Memory B cell (primary cell): ENCODE measurements around the gene GEMIN5.
"Not testable (repeated sequence)": the region's sequence is repeated elsewhere in the genome, so short reads cannot be mapped to it uniquely, and the experiment has no call there.

Experiments used
- ATAC-seq: fragments of 150-1000 bp; cut with Tn5 transposase; 2 replicates; pipeline ENCODE4 v1.10.0; 2021; ENCODE audit warnings: low read depth, mild to moderate bottlenecking, moderate library complexity
- DNase-seq, 2 donors: peaks; one replicate each; pipeline ENCODE4 v3.0.0; 2022; ENCODE audit warnings: low spot score in 2 of 2
- H3K27ac Mint-ChIP-seq: one replicate; pipeline ENCODE4 v1.8.0; 2022; ENCODE audit warnings: mild to moderate bottlenecking, moderate library complexity, mixed read lengths
- H3K27me3 Mint-ChIP-seq: one replicate; pipeline ENCODE4 v1.8.0; 2022; ENCODE audit warnings: mixed read lengths
- H3K36me3 Mint-ChIP-seq: one replicate; pipeline ENCODE4 v1.8.0; 2022; ENCODE audit warnings: mild to moderate bottlenecking, mixed read lengths
- H3K4me1 Mint-ChIP-seq: one replicate; pipeline ENCODE4 v1.8.0; 2022; ENCODE audit warnings: mixed read lengths
- H3K4me3 Mint-ChIP-seq: one replicate; pipeline ENCODE4 v1.8.0; 2022; ENCODE audit warnings: mild to moderate bottlenecking, moderate library complexity, mixed read lengths
- H3K9me3 Mint-ChIP-seq: one replicate; pipeline ENCODE4 v1.8.0; 2022; ENCODE audit warnings: mixed read lengths

The GEMIN5 gene

GRCh38 chr5:154937718-154938466 lies at the start of gene GEMIN5:
GEMIN5 (minus strand) TSS chr5:154938211; CDS start chr5:154938133, 78 bp downstream.
- peak; percentile 84 for ATAC-seq
- no peaks in the 10 kb centered on the region for H3K9me3 Mint-ChIP-seq

GRCh38 chr5:154986151-154986550 lies 48.1 kb upstream of the GEMIN5 start:
- Mint-ChIP-seq H3K4me3 (no peak overlapping the region), H3K4me1 (no peaks in the 10 kb centered on the region), H3K9me3 (no peaks in the 10 kb centered on the region), H3K36me3 (no peaks in the 10 kb centered on the region), H3K27me3 (peaks cover 10% of the 10 kb centered on the region), H3K27ac (no peak overlapping the region)
- ATAC-seq (no peak), DNase-seq (no peak)

More at GRCh38 chr5:154937718-154938466, at the start of gene GEMIN5:
- H3K36me3 Mint-ChIP-seq: peaks cover 16% of the 10 kb centered on the region
- DNase-seq: peak; percentile 69 to 76
- no peaks in the 10 kb centered on the region for H3K27me3 Mint-ChIP-seq
- H3K27ac Mint-ChIP-seq: peak within 1 kb of the TSS; percentile 91
- H3K4me3 Mint-ChIP-seq: peak within 1 kb of the TSS; percentile 90
- peaks cover 30% of the 10 kb centered on the region for H3K4me1 Mint-ChIP-seq

- Mint-ChIP-seq H3K27ac (no peak overlapping the region), H3K27me3 (peaks cover 7% of the 10 kb centered on the region), H3K4me3 (no peak overlapping the region), H3K9me3 (no peaks in the 10 kb centered on the region), H3K4me1 (no peaks in the 10 kb centered on the region), H3K36me3 (no peaks in the 10 kb centered on the region)
- DNase-seq (no peak), ATAC-seq (no peak)
Observed at GRCh38 chr5:154984946-154985516, 47.0 kb upstream of the GEMIN5 start.

- H3K27me3 Mint-ChIP-seq, H3K4me1 Mint-ChIP-seq, H3K27ac Mint-ChIP-seq, H3K36me3 Mint-ChIP-seq, DNase-seq, ATAC-seq, H3K4me3 Mint-ChIP-seq, H3K9me3 Mint-ChIP-seq: not testable (repeated sequence)
Observed at GRCh38 chr5:154978294-154978693, 40.3 kb upstream of the GEMIN5 start.

GRCh38 chr5:154977409-154977808 lies 39.4 kb upstream of the GEMIN5 start:
- Mint-ChIP-seq H3K4me3 (no peak overlapping the region), H3K27ac (no peak overlapping the region), H3K4me1 (no peaks in the 10 kb centered on the region), H3K36me3 (no peaks in the 10 kb centered on the region), H3K27me3 (peaks cover 4% of the 10 kb centered on the region), H3K9me3 (no peaks in the 10 kb centered on the region)
- no peak for DNase-seq
- no peak for ATAC-seq

GRCh38 chr5:154976082-154976481 lies 38.1 kb upstream of the GEMIN5 start:
- not testable (repeated sequence) for H3K36me3 Mint-ChIP-seq, H3K27me3 Mint-ChIP-seq, DNase-seq, H3K27ac Mint-ChIP-seq, H3K9me3 Mint-ChIP-seq, ATAC-seq, H3K4me3 Mint-ChIP-seq, H3K4me1 Mint-ChIP-seq

- H3K4me1 Mint-ChIP-seq: no peaks in the 10 kb centered on the region
- no peak overlapping the region for H3K27ac Mint-ChIP-seq
- peaks cover 7% of the 10 kb centered on the region for H3K36me3 Mint-ChIP-seq
- DNase-seq (no peak), ATAC-seq (no peak)
- no peaks in the 10 kb centered on the region for H3K27me3 Mint-ChIP-seq
- no peaks in the 10 kb centered on the region for H3K9me3 Mint-ChIP-seq
- no peak overlapping the region for H3K4me3 Mint-ChIP-seq
Observed at GRCh38 chr5:154972476-154973080, 34.6 kb upstream of the GEMIN5 start.

GRCh38 chr5:154971501-154971900 lies 33.5 kb upstream of the GEMIN5 start:
- H3K4me3 Mint-ChIP-seq: no peak overlapping the region
- peaks cover 12% of the 10 kb centered on the region for H3K36me3 Mint-ChIP-seq
- no peaks in the 10 kb centered on the region for H3K27me3 Mint-ChIP-seq
- H3K4me1 Mint-ChIP-seq: no peaks in the 10 kb centered on the region
- no peak overlapping the region for H3K27ac Mint-ChIP-seq
- H3K9me3 Mint-ChIP-seq: no peaks in the 10 kb centered on the region
- ATAC-seq (no peak), DNase-seq (no peak)

GRCh38 chr5:154970759-154971158 lies 32.7 kb upstream of the GEMIN5 start:
- Mint-ChIP-seq H3K4me1 (no peaks in the 10 kb centered on the region), H3K27ac (no peak overlapping the region), H3K4me3 (no peak overlapping the region), H3K9me3 (no peaks in the 10 kb centered on the region), H3K27me3 (no peaks in the 10 kb centered on the region), H3K36me3 (peaks cover 17% of the 10 kb centered on the region)
- DNase-seq (no peak), ATAC-seq (no peak)

- ATAC-seq (no peak), DNase-seq (no peak)
- Mint-ChIP-seq H3K4me1 (no peaks in the 10 kb centered on the region), H3K27ac (no peak overlapping the region), H3K9me3 (no peaks in the 10 kb centered on the region), H3K27me3 (no peaks in the 10 kb centered on the region), H3K4me3 (no peak overlapping the region), H3K36me3 (peaks cover 24% of the 10 kb centered on the region)
Observed at GRCh38 chr5:154968953-154969352, 30.9 kb upstream of the GEMIN5 start.

GRCh38 chr5:154967421-154968024 lies 29.5 kb upstream of the GEMIN5 start:
- DNase-seq: no peak
- peaks cover 30% of the 10 kb centered on the region for H3K36me3 Mint-ChIP-seq

GRCh38 chr5:154966874-154967273 lies 28.9 kb upstream of the GEMIN5 start:
- DNase-seq: no peak
- H3K36me3 Mint-ChIP-seq: peaks cover 32% of the 10 kb centered on the region
- no peak overlapping the region for H3K4me3 Mint-ChIP-seq
- ATAC-seq: no peak
- H3K27ac Mint-ChIP-seq: no peak overlapping the region
- no peaks in the 10 kb centered on the region for H3K4me1 Mint-ChIP-seq
- H3K9me3 Mint-ChIP-seq: no peaks in the 10 kb centered on the region
- no peaks in the 10 kb centered on the region for H3K27me3 Mint-ChIP-seq

More at GRCh38 chr5:154967421-154968024, 29.5 kb upstream of the GEMIN5 start:
- Mint-ChIP-seq H3K27me3 (no peaks in the 10 kb centered on the region), H3K4me1 (no peaks in the 10 kb centered on the region), H3K9me3 (no peaks in the 10 kb centered on the region), H3K4me3 (no peak overlapping the region), H3K27ac (no peak overlapping the region)
- ATAC-seq: no peak

- no peak for ATAC-seq
- Mint-ChIP-seq H3K4me3 (no peak overlapping the region), H3K27ac (no peak overlapping the region), H3K4me1 (no peaks in the 10 kb centered on the region), H3K27me3 (no peaks in the 10 kb centered on the region), H3K36me3 (peaks cover 34% of the 10 kb centered on the region), H3K9me3 (no peaks in the 10 kb centered on the region)
- no peak for DNase-seq
Observed at GRCh38 chr5:154966081-154966841, 28.2 kb upstream of the GEMIN5 start.

- Mint-ChIP-seq H3K9me3 (no peaks in the 10 kb centered on the region), H3K4me3 (no peak overlapping the region), H3K27ac (no peak overlapping the region), H3K36me3 (peaks cover 32% of the 10 kb centered on the region), H3K27me3 (no peaks in the 10 kb centered on the region), H3K4me1 (no peaks in the 10 kb centered on the region)
- DNase-seq (no peak), ATAC-seq (no peak)
Observed at GRCh38 chr5:154962494-154962893, 24.5 kb upstream of the GEMIN5 start.
